H1 (cell line): Measurements from ENCODE around the gene TBR1. TPM values are rescaled to one million over a fixed set of nuclear protein-coding genes. Genes with fewer than 3 reads are reported as not detected.

Source experiments
- CTCF ChIA-PET: fragments of 300-600 bp; sonication (Branson Sonifier 250); formaldehyde crosslinking; loops from one replicate; lab custom pipeline; 2021; ENCODE audit not compliant: partially characterized antibody; lab: Charles Lee
- POLR2A ChIA-PET: fragments of 300-600 bp; sonication (Branson Sonifier 250); formaldehyde crosslinking; loops from one replicate; lab custom pipeline; 2021; ENCODE audit warnings: inconsistent platforms; ENCODE audit not compliant: partially characterized antibody; lab: Charles Lee
- DNase-seq, 2 experiments: peaks; one replicate each; pipeline versions ENCODE4 v3.0.0 to v3.0.0-alpha.2; 2010 to 2022; ENCODE audit warnings: low spot score in 2 of 2, low read depth in 1 of 2, mixed read lengths in 1 of 2
- FAIRE-seq: peaks from 2 replicates; lab custom pipeline; 2011; peaks lifted over from hg19 to GRCh38; lab: Jason Lieb, UNC
- H2AFZ ChIP-seq: 2 replicates; pipeline ENCODE4 v1.8.1; 2012; ENCODE audit warnings: low read length, inconsistent platforms
- H2AK5ac ChIP-seq: 2 replicates; pipeline ENCODE4 v1.6.1; 2013; ENCODE audit warnings: low read depth, low read length
- H2BK120ac ChIP-seq: replicated peaks from 2 replicates; pipeline ENCODE3; 2013; ENCODE audit warnings: low read depth, low read length, inconsistent platforms
- H2BK12ac ChIP-seq: 2 replicates; pipeline ENCODE4 v1.6.1; 2013; ENCODE audit warnings: low read depth, low read length
- H2BK15ac ChIP-seq: 2 replicates; pipeline ENCODE4 v1.6.1; 2013; ENCODE audit warnings: low read length
- H2BK20ac ChIP-seq: 2 replicates; pipeline ENCODE4 v1.6.1; 2013; ENCODE audit warnings: low read length
- H2BK5ac ChIP-seq: 2 replicates; pipeline ENCODE4 v1.6.1; 2013; ENCODE audit warnings: low read depth, low read length
- H3K14ac ChIP-seq: 2 replicates; pipeline ENCODE4 v1.6.1; 2013; ENCODE audit warnings: inconsistent platforms; ENCODE audit not compliant: insufficient read length
- H3K18ac ChIP-seq: 2 replicates; pipeline ENCODE4 v1.6.1; 2013; ENCODE audit warnings: low read length; ENCODE audit errors: extremely low read depth
- H3K23ac ChIP-seq: 2 replicates; pipeline ENCODE4 v1.6.1; 2013; ENCODE audit warnings: inconsistent platforms; ENCODE audit not compliant: insufficient read length
- H3K23me2 ChIP-seq: 2 replicates; pipeline ENCODE4 v1.6.1; 2013; ENCODE audit warnings: low read depth, low read length
- H3K27ac ChIP-seq: 2 replicates; pipeline ENCODE4 v1.6.1; 2011; ENCODE audit warnings: low read depth, low read length, inconsistent platforms
- H3K27me3 ChIP-seq, 4 experiments: replicated peaks in 1 of 4; 1 replicate in 1 of 4; 2 replicates in 3 of 4; pipeline versions ENCODE4 v1.6.1 to v1.8.1; 2011 to 2013; ENCODE audit warnings: low read length in 3 of 4, mild to moderate bottlenecking in 3 of 4, inconsistent platforms in 2 of 4, mixed read lengths in 2 of 4, moderate library complexity in 1 of 4; ENCODE audit not compliant: control insufficient read depth in 3 of 4, insufficient read depth in 3 of 4; ENCODE audit errors: extremely low read depth in 1 of 4
- H3K36me3 ChIP-seq, 4 experiments: 2 replicates each; pipeline versions ENCODE4 v1.6.1 to v1.8.1; 2011 to 2013; ENCODE audit warnings: mild to moderate bottlenecking in 4 of 4, low read length in 3 of 4, moderate library complexity in 2 of 4, control low read depth in 1 of 4, inconsistent platforms in 1 of 4; ENCODE audit not compliant: insufficient read depth in 4 of 4, control insufficient read depth in 2 of 4
- H3K4ac ChIP-seq: replicated peaks from 2 replicates; pipeline ENCODE3; 2013; ENCODE audit warnings: low read length, low read depth, mixed read lengths, inconsistent platforms; ENCODE audit not compliant: insufficient read length
- H3K4me1 ChIP-seq, 4 experiments: replicated peaks in 1 of 4; 1 replicate in 1 of 4; 2 replicates in 3 of 4; pipeline versions ENCODE4 v1.6.1 to v1.8.1; 2011 to 2013; ENCODE audit warnings: low read length in 3 of 4, inconsistent platforms in 2 of 4, mixed read lengths in 1 of 4; ENCODE audit not compliant: insufficient read depth in 4 of 4, control insufficient read depth in 3 of 4
- H3K4me2 ChIP-seq, 2 experiments: 2 replicates each; pipeline versions ENCODE4 v1.6.1 to v1.8.1; 2011 to 2013; ENCODE audit warnings: low read depth in 2 of 2, low read length in 2 of 2, control low read depth in 1 of 2, inconsistent platforms in 1 of 2, mild to moderate bottlenecking in 1 of 2; ENCODE audit not compliant: insufficient read depth in 1 of 2
- H3K4me3 ChIP-seq, 4 experiments: fragments of 200-600, 300-600 bp in 1 of 4; sonication (generic), shearing (Covaris generic), sonication (Bioruptor Twin) in 1 of 4; 2 replicates each; pipeline versions ENCODE4 v1.5.1 to v1.8.1; 2011 to 2016; ENCODE audit warnings: low read length in 4 of 4, low read depth in 3 of 4, control low read depth in 2 of 4, inconsistent platforms in 2 of 4, mild to moderate bottlenecking in 2 of 4, mixed read lengths in 1 of 4, moderate library complexity in 1 of 4; ENCODE audit not compliant: insufficient read depth in 2 of 4; ENCODE audit errors: extremely low read depth in 1 of 4
- H3K56ac ChIP-seq: replicated peaks from 2 replicates; pipeline ENCODE3; 2013; ENCODE audit warnings: low read depth, mild to moderate bottlenecking, mixed read lengths, low read length, inconsistent platforms; ENCODE audit not compliant: insufficient read length
- H3K79me1 ChIP-seq: 2 replicates; pipeline ENCODE4 v1.6.1; 2013; ENCODE audit warnings: low read depth, low read length, control low read depth
- H3K79me2 ChIP-seq, 2 experiments: 2 replicates each; pipeline versions ENCODE4 v1.6.1 to v1.8.1; 2012 to 2013; ENCODE audit warnings: low read length in 2 of 2, mild to moderate bottlenecking in 2 of 2, inconsistent platforms in 1 of 2; ENCODE audit not compliant: insufficient read depth in 2 of 2, control insufficient read depth in 1 of 2
- H3K9ac ChIP-seq, 4 experiments: replicated peaks in 1 of 4; 1 replicate in 1 of 4; 2 replicates in 3 of 4; pipeline versions ENCODE4 v1.6.1 to v1.8.1; 2011 to 2013; ENCODE audit warnings: low read depth in 3 of 4, low read length in 3 of 4, control low read depth in 2 of 4, mild to moderate bottlenecking in 2 of 4, moderate library complexity in 2 of 4, inconsistent platforms in 1 of 4; ENCODE audit errors: extremely low read depth in 1 of 4
- H3K9me3 ChIP-seq, 2 experiments: 2 replicates each; pipeline versions ENCODE4 v1.6.1 to v1.8.1; 2012 to 2013; ENCODE audit warnings: mild to moderate bottlenecking in 2 of 2, moderate library complexity in 2 of 2, control low read depth in 1 of 2, inconsistent platforms in 1 of 2, low read depth in 1 of 2, low read length in 1 of 2, mixed read lengths in 1 of 2; ENCODE audit not compliant: insufficient read depth in 2 of 2
- H4K20me1 ChIP-seq, 2 experiments: replicated peaks in 1 of 2; 2 replicates each; pipeline versions ENCODE3 to v1.8.1; 2011 to 2013; ENCODE audit warnings: inconsistent platforms in 2 of 2, low read length in 2 of 2, mild to moderate bottlenecking in 1 of 2; ENCODE audit not compliant: insufficient read depth in 2 of 2, control insufficient read depth in 1 of 2
- H4K5ac ChIP-seq: 2 replicates; pipeline ENCODE4 v1.6.1; 2013; ENCODE audit warnings: low read length, low read depth, mixed read lengths, inconsistent platforms; ENCODE audit not compliant: insufficient read length
- H4K8ac ChIP-seq: 2 replicates; pipeline ENCODE4 v1.8.0; 2013; ENCODE audit warnings: mild to moderate bottlenecking, moderate library complexity, low read length, inconsistent platforms; ENCODE audit not compliant: insufficient read depth; ENCODE audit errors: extremely low read depth
- H4K91ac ChIP-seq: replicated peaks from 2 replicates; pipeline ENCODE3; 2013; ENCODE audit warnings: low read length, mixed read lengths, inconsistent platforms; ENCODE audit not compliant: insufficient read length
- CBX5 ChIP-seq: fragments of 300-800, 300-1000 bp; sonication (generic); IDR thresholded peaks from 2 replicates; pipeline ENCODE4 v1.7.1; 2016; ENCODE audit warnings: antibody characterized with exemption, low read length, low read depth
- CEBPB ChIP-seq: IDR thresholded peaks from 2 replicates; pipeline ENCODE4 v1.6.1; 2012; ENCODE audit warnings: low read depth, low read length
- EZH2 ChIP-seq: fragments of 200-600 bp; sonication (generic); IDR thresholded peaks from 2 replicates; pipeline ENCODE4 v1.7.1; 2012; ENCODE audit warnings: low read depth, mild to moderate bottlenecking, moderate library complexity, low read length, inconsistent platforms; ENCODE audit not compliant: severe bottlenecking
- FOSL1 ChIP-seq: IDR thresholded peaks from 2 replicates; pipeline ENCODE4 v1.6.1; 2011; ENCODE audit warnings: mild to moderate bottlenecking, low read depth, low read length, moderate library complexity; ENCODE audit not compliant: insufficient read depth
- HDAC2 ChIP-seq, 2 experiments: fragments of 300-600 bp in 1 of 2; sonication (generic) in 1 of 2; IDR thresholded peaks; 2 replicates each; pipeline ENCODE4 v1.6.1; 2011 to 2012; ENCODE audit warnings: low read depth in 2 of 2, low read length in 2 of 2, mild to moderate bottlenecking in 2 of 2, moderate library complexity in 2 of 2, borderline replicate concordance in 1 of 2, inconsistent platforms in 1 of 2
- RNF2 ChIP-seq: fragments of 200-900, 300-1000 bp; sonication (generic); IDR thresholded peaks from 2 replicates; pipeline ENCODE4 v1.7.1; 2016; ENCODE audit warnings: borderline replicate concordance, low read depth, mild to moderate bottlenecking, antibody characterized with exemption, low read length; ENCODE audit not compliant: poor library complexity, severe bottlenecking; ENCODE audit errors: missing control alignments
- RXRA ChIP-seq: IDR thresholded peaks from 2 replicates; pipeline ENCODE4 v1.6.1; 2011; ENCODE audit warnings: low read depth, mild to moderate bottlenecking, low read length, moderate library complexity; ENCODE audit not compliant: insufficient read depth
- SP1 ChIP-seq: IDR thresholded peaks from 2 replicates; pipeline ENCODE4 v1.6.1; 2011; ENCODE audit warnings: low read depth, low read length
- TAF7 ChIP-seq: optimal IDR thresholded peaks from 2 replicates; pipeline ENCODE3; 2011; ENCODE audit warnings: low read depth, mild to moderate bottlenecking, inconsistent platforms, low read length, moderate library complexity, borderline replicate concordance
- TEAD4 ChIP-seq: IDR thresholded peaks from 2 replicates; pipeline ENCODE4 v1.6.1; 2012; ENCODE audit warnings: low read depth, low read length, inconsistent platforms, mixed read lengths
- WGBS, 2 experiments: shearing (Covaris generic) in 1 of 2; methylation state at CpG; one replicate each; pipeline versions ENCODE4 v1.1.6 to v1.1.7; 2013 to 2015; ENCODE audit warnings: low lambda C conversion rate in 2 of 2, mixed read lengths in 2 of 2, inconsistent platforms in 1 of 2, low coverage in 1 of 2, missing lambda C conversion rate in 1 of 2; ENCODE audit not compliant: insufficient replicate concordance in 2 of 2, insufficient coverage in 1 of 2, insufficient read length in 1 of 2; ENCODE audit errors: extremely low coverage in 1 of 2, missing lambda C conversion rate in 1 of 2; 5-methylcytosine and 5-hydroxymethylcytosine counted together
- polyA plus RNA-seq, 7 experiments: library from polyadenylated mRNA; depleted of rRNA in 3 of 7; stranded (reverse) in 5 of 7; unstranded in 2 of 7; fragments of >200 nt in 5 of 7; fragments of 200-250 nt in 2 of 7; gene quantifications; 1 replicate in 5 of 7; 2 replicates in 1 of 7; 4 replicates in 1 of 7; pipeline versions ENCODE4 v1.2.1 to v1.2.3, GENCODE V29; 2011 to 2013; ENCODE audit warnings: missing spikeins in 2 of 7, mixed read lengths in 2 of 7
- total RNA-seq: library from RNA; stranded (reverse); fragmentation: NEBNext Ultra II Directional; extraction: Animal tissue kit (Norgen Biotek cat#: 25700); gene quantifications from 2 replicates; pipeline ENCODE4 v1.2.1, GENCODE V29; 2021

Gene TBR1
- total and polyA plus RNA-seq, 2 of the 8 experiments (the other 6 are each of a cell fraction or from before 2014, with no cell fraction given): not detected

DNA sequence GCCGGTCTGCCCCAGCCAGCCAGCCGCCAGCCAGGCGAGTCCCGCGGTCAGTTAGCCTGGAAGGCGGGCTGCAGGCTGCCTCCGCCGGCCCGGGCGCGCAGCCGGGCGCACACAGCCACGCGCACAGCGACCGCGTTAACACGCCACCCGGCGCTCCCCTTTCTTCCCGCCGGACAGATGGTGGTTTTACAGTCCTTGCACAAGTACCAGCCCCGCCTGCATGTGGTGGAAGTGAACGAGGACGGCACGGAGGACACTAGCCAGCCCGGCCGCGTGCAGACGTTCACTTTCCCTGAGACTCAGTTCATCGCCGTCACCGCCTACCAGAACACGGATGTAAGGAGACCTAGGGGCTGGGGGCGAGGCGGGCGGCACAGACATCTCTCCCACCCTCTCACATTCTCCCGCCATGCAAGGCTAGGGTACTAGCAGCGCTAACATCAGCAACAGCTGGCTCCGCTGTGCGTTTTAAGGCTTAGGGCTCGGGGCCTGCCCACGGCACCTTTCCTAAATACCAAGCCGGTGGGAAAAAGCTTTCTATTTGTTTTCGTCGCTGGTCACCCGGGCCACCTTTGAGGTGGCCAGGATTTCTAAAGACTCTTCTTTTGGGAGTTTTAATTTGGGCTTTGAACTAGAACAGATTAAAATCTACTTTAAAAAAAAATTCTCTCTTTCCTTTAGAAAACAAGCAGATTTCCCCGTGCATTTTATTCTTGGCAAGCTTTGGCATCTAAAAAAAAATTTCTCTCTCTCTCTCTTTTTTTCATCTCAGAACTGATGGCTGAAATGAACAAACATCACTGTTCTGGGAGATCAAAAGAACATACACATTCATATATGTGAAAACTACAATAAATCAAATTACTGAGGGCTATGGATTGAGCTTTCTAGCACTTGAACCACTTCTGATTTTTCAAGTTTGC is 2.9 kb downstream of the TBR1 start:
- DNase-seq (peak in 1 of 2 experiments; percentile 78), FAIRE-seq (no peak)
- Histone ChIP-seq H3K36me3 (no peaks in the 10 kb centered on the region; a peak in 1 of 8 replicates), H3K79me1 (no peaks in the 10 kb centered on the region), H4K20me1 (peaks cover 3 to 31% of the 10 kb centered on the region in 2 experiments), H4K8ac (no peak overlapping the region), H2BK5ac (no peak overlapping the region), H3K27ac (no peak overlapping the region), H3K4me2 (peak overlapping the region; percentile 86), H3K23me2 (peaks cover 13% of the 10 kb centered on the region), H4K91ac (no peak overlapping the region), H3K18ac (no peak overlapping the region), H2BK20ac (no peak overlapping the region), H3K14ac (no peak overlapping the region), H3K9me3 (no peaks in the 10 kb centered on the region), H3K9ac (no peak overlapping the region), H3K79me2 (no peaks in the 10 kb centered on the region), H2BK120ac (no peak overlapping the region), H2AFZ (no peak overlapping the region), H2BK15ac (no peak overlapping the region; the same call in 1 of the 2 replicates), H3K4me1 (peaks cover 12 to 24% (median 18%) of the 10 kb centered on the region in 4 experiments; a peak in 6 of 7 replicates), H3K56ac (no peak overlapping the region), H4K5ac (no peak overlapping the region), H3K27me3 (peaks cover 83 to 99% (median 92%) of the 10 kb centered on the region in 4 experiments), H2BK12ac (peak overlapping the region; percentile 81; the same call in 1 of the 2 replicates), H3K4me3 (peak overlapping the region; percentile 15 to 60 (median 28); a peak in 6 of 8 replicates), H3K23ac (no peak overlapping the region), H3K4ac (no peak overlapping the region), H2AK5ac (no peak overlapping the region)
- ChIA-PET CTCF (interaction anchor here (0.9 to 1.4 kb wide), 3 partner anchors 9 to 173 kb away, joined by 3 to 5 read pairs (median 4); no protein-coding TSS in a partner anchor), POLR2A (interaction anchor here (2.0 kb wide), 1 partner anchor 9 kb away, joined by 7 read pairs; no protein-coding TSS in a partner anchor)
- 2% methylated on average over 48 of the region's 49 CpGs; no CpG with 5 or more reads in 1 of the 2 experiments for WGBS, 2 experiments
- no peak for TF ChIP-seq SP1
- TF ChIP-seq HDAC2 (IDR thresholded peaks at IDR 0.05; ENCODE audit: borderline replicate concordance in 1 of 2, low read depth in 2 of 2, low read length in 2 of 2): no peak
- no peak for TF ChIP-seq TAF7
- 0 out of 2 replicates have a peak, but pooled peaks have one; percentile 19 for TF ChIP-seq TEAD4
- TF ChIP-seq CBX5: no peak
- TF ChIP-seq RXRA: no peak
- no peak for TF ChIP-seq CEBPB
- TF ChIP-seq EZH2: peak; percentile 98
- peak; percentile 97 for TF ChIP-seq RNF2
- TF ChIP-seq FOSL1: no peak
